Activated T-helper 17 cell treated with anti-CD3 and anti-CD28 coated beads, Interleukin-2, amount 50 U/mL, for 72 hours (primary cell): Measurements from ENCODE around the gene CTNND2. TPM values are rescaled to one million over a fixed set of nuclear protein-coding genes. Genes with fewer than 3 reads are reported as not detected.
A peak's percentile ranks its signal among the peaks of the same experiment; 100 is the strongest.
"Not testable (repeated sequence)": the region's sequence is repeated elsewhere in the genome, so short reads cannot be mapped to it uniquely, and the experiment has no call there.

Experiments
- ATAC-seq: fragments of 150-1000 bp; cut with Tn5 transposase; replicated peaks from 2 replicates; pipeline ENCODE4 v1.10.0; 2021; ENCODE audit warnings: mild to moderate bottlenecking, moderate library complexity
- H3K27ac Mint-ChIP-seq: one replicate; pipeline ENCODE4 v1.8.0; 2022; ENCODE audit warnings: mixed read lengths
- H3K27me3 Mint-ChIP-seq: one replicate; pipeline ENCODE4 v1.8.0; 2022; ENCODE audit warnings: mixed read lengths
- H3K36me3 Mint-ChIP-seq: one replicate; pipeline ENCODE4 v1.8.0; 2022; ENCODE audit warnings: low read depth, mild to moderate bottlenecking, mixed read lengths
- H3K4me1 Mint-ChIP-seq: one replicate; pipeline ENCODE4 v1.8.0; 2022; ENCODE audit warnings: mixed read lengths
- H3K4me3 Mint-ChIP-seq: one replicate; pipeline ENCODE4 v1.8.0; 2022; ENCODE audit warnings: mild to moderate bottlenecking, mixed read lengths
- H3K9me3 Mint-ChIP-seq: one replicate; pipeline ENCODE4 v1.8.0; 2022; ENCODE audit warnings: mixed read lengths
- total RNA-seq, 2 donors: library from RNA; stranded (reverse); gene quantifications; one replicate each; pipeline ENCODE4 v1.2.3, GENCODE V29; 2022

The CTNND2 gene
- total RNA-seq, 2 donors from 2014 or later: 0.21 to 0.39 TPM

- Mint-ChIP-seq H3K27ac (no peak overlapping the region), H3K36me3 (no peaks in the 10 kb centered on the region), H3K9me3 (no peaks in the 10 kb centered on the region), H3K4me1 (no peaks in the 10 kb centered on the region), H3K27me3 (peaks cover 8% of the 10 kb centered on the region), H3K4me3 (no peak overlapping the region)
- no peak for ATAC-seq
Measured at GRCh38 chr5:11459716-11460115, 444.5 kb downstream of the CTNND2 start.

GRCh38 chr5:11455505-11455904, 448.7 kb downstream of the CTNND2 start:
- ATAC-seq: no peak
- Mint-ChIP-seq H3K4me1 (no peaks in the 10 kb centered on the region), H3K36me3 (no peaks in the 10 kb centered on the region), H3K27me3 (peaks cover 8% of the 10 kb centered on the region), H3K27ac (no peak overlapping the region), H3K9me3 (no peaks in the 10 kb centered on the region), H3K4me3 (no peak overlapping the region)

DNA sequence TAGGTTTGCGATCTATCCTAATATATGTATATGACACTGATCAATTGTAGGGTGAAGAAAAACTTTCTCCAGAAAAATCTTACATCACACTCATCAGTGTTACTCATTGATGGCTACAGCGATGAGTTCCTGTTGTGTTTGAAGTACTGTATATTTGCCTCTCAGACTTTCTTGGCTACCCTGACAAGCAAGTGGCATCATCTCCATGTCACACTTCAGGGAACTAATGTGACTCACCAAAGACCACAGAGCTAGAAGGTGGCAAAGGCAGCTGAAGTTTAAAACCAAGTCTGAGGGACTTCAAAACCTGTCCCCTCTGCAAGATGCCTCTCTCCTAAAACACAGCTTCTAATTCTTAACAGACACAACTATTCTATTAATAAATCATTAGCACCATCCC, 451.4 kb downstream of the CTNND2 start:
- Mint-ChIP-seq H3K9me3 (no peaks in the 10 kb centered on the region), H3K36me3 (no peaks in the 10 kb centered on the region)

DNA sequence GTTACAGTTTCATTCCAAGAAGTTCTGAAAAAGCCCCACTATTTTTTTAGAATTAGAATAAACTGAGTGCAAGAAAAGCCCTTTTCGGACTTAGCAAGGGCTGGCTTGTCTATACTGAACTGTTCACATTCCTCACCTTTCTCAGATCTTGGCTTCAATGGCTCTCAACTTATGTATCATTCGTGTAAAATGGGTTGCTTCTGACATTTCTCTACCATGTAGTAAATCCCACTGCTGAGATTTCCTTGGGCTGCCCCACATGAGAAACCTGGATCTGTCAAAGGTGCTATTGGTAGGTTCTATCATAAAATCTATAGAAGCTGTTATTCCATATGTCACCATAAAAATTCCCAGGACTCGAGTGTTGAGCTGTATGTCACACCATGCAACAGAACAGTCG, 454.3 kb downstream of the CTNND2 start:
- ATAC-seq: no peak
- H3K4me3 Mint-ChIP-seq: no peak overlapping the region
- H3K4me1 Mint-ChIP-seq: no peaks in the 10 kb centered on the region
- H3K36me3 Mint-ChIP-seq: no peaks in the 10 kb centered on the region
- no peaks in the 10 kb centered on the region for H3K9me3 Mint-ChIP-seq
- peaks cover 8% of the 10 kb centered on the region for H3K27me3 Mint-ChIP-seq
- H3K27ac Mint-ChIP-seq: no peak overlapping the region

More for the DNA sequence above, 451.4 kb downstream of the CTNND2 start:
- H3K27ac Mint-ChIP-seq: no peak overlapping the region
- H3K4me3 Mint-ChIP-seq: no peak overlapping the region
- peak; percentile 24 for ATAC-seq
- H3K27me3 Mint-ChIP-seq: peaks cover 2% of the 10 kb centered on the region
- H3K4me1 Mint-ChIP-seq: no peaks in the 10 kb centered on the region

DNA sequence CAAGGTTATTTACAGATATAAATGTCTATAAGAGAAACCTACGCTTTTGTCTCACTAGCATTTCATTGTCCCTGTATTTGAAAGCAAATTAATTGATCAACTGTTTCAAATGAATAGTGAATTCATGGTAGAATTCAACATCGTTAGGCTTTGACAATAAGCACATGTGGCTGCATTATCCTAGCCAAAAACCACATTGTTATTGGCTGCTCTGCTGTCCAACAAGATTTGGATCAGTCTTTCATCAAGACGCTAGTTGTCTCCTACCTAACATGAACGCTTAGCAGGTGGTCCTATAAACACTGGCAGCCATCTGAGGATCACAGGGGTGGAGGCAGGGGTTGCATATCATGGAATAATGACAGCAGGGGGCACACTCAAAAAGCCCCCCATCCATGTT, 455.0 kb downstream of the CTNND2 start:
- Mint-ChIP-seq H3K9me3 (no peaks in the 10 kb centered on the region), H3K36me3 (no peaks in the 10 kb centered on the region), H3K27ac (no peak overlapping the region), H3K4me3 (no peak overlapping the region), H3K4me1 (no peaks in the 10 kb centered on the region), H3K27me3 (peaks cover 8% of the 10 kb centered on the region)
- no peak for ATAC-seq

GRCh38 chr5:11443831-11444230, 460.4 kb downstream of the CTNND2 start:
- ATAC-seq: no peak
- H3K4me3 Mint-ChIP-seq: no peak overlapping the region
- no peaks in the 10 kb centered on the region for H3K4me1 Mint-ChIP-seq
- no peaks in the 10 kb centered on the region for H3K9me3 Mint-ChIP-seq
- no peaks in the 10 kb centered on the region for H3K36me3 Mint-ChIP-seq
- peaks cover 11% of the 10 kb centered on the region for H3K27me3 Mint-ChIP-seq
- no peak overlapping the region for H3K27ac Mint-ChIP-seq

DNA sequence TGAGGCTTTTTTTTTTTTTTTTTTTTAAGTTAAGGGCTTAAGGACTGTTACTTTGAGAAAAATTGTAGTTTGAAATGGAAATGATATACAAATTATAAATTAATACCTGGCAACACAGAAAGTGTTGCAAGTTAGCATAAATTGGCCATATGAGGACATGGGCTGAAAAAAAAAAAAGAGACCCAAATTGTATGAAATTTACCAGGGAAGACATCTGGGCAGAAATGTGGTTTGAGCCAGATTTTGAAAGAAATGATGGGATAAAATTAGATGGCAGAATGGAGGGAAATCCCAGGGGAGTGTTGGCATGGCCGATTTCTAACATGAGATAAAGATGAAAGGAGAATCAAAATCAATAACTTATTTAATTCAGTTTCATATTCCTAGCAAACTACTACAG, 472.1 kb downstream of the CTNND2 start:
- Mint-ChIP-seq H3K36me3 (no peaks in the 10 kb centered on the region), H3K9me3 (no peaks in the 10 kb centered on the region), H3K27me3 (no peaks in the 10 kb centered on the region), H3K27ac (no peak overlapping the region), H3K4me3 (no peak overlapping the region), H3K4me1 (no peaks in the 10 kb centered on the region)
- ATAC-seq: no peak

- Mint-ChIP-seq H3K4me3 (no peak overlapping the region), H3K4me1 (no peaks in the 10 kb centered on the region), H3K27me3 (no peaks in the 10 kb centered on the region), H3K9me3 (no peaks in the 10 kb centered on the region), H3K27ac (no peak overlapping the region), H3K36me3 (no peaks in the 10 kb centered on the region)
- no peak for ATAC-seq
Measured at GRCh38 chr5:11429254-11429653, 475.0 kb downstream of the CTNND2 start.

DNA sequence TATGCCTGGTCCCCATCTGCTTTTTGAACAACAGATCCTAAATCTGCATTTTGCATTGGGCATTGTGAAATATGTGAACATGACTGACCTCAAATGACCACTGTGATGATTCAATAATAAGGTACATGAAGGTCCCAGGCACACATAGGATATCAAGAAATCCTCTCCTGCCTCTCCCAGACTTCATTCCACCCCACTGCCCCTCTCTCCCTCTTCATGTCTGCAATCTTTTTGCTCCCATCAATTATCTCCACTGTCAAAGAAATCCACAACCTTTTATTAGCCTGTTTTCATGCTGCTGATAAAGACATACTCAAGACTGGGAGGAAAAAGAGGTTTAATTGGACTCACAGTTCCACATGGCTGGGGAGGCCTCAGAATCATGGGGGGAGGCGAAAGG, 476.7 kb downstream of the CTNND2 start:
- Mint-ChIP-seq H3K36me3 (no peaks in the 10 kb centered on the region), H3K27me3 (no peaks in the 10 kb centered on the region), H3K9me3 (no peaks in the 10 kb centered on the region), H3K4me3 (no peak overlapping the region), H3K4me1 (no peaks in the 10 kb centered on the region), H3K27ac (no peak overlapping the region)
- no peak for ATAC-seq

- no peak overlapping the region for H3K4me3 Mint-ChIP-seq
- no peaks in the 10 kb centered on the region for H3K9me3 Mint-ChIP-seq
- H3K27ac Mint-ChIP-seq: no peak overlapping the region
- H3K27me3 Mint-ChIP-seq: no peaks in the 10 kb centered on the region
- ATAC-seq: no peak
- H3K4me1 Mint-ChIP-seq: no peaks in the 10 kb centered on the region
- H3K36me3 Mint-ChIP-seq: no peaks in the 10 kb centered on the region
Measured at GRCh38 chr5:11426442-11426841, 477.8 kb downstream of the CTNND2 start.

DNA sequence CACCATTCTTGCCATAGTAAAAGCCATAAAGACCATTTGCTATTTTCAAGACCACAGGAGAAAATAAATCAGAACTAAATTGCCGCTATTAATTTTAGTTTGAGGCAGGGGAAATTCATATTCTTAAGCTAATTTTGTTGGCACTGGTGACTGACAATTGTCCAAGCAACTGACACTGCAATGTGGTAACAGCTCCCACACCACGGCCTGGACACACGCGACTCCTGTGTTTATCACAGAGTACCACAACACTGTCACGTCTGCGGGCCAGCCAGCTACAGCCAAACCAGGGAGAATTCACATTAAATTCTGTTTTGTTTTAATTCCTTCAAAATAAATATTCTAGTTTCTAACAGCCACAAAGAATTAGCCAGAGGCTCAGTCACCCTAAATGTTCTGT, 481.9 kb downstream of the CTNND2 start:
- no peak overlapping the region for H3K27ac Mint-ChIP-seq
- no peaks in the 10 kb centered on the region for H3K36me3 Mint-ChIP-seq
- H3K4me1 Mint-ChIP-seq: no peaks in the 10 kb centered on the region
- no peaks in the 10 kb centered on the region for H3K27me3 Mint-ChIP-seq
- H3K4me3 Mint-ChIP-seq: no peak overlapping the region
- no peak for ATAC-seq
- H3K9me3 Mint-ChIP-seq: no peaks in the 10 kb centered on the region

DNA sequence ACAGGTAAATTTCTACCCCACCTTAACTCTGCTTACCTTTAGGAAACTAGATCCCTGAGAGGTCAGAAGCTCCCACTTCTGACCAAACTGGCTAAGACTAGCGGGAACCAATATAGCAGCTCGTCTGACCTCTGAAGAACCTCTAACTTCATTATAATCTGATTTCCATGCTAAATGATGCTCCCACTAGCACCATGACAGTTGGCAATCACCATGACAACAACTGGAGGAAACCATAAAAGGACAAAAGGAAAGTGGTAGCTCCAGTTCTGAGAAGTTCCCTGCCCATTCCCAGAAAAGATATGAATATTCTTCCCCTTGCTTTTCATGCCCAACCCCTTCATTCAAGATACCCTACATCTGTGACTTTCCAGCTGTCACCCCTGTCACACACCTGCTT, 483.3 kb downstream of the CTNND2 start:
- Mint-ChIP-seq H3K27ac (no peak overlapping the region), H3K9me3 (no peaks in the 10 kb centered on the region), H3K27me3 (no peaks in the 10 kb centered on the region), H3K36me3 (no peaks in the 10 kb centered on the region), H3K4me3 (no peak overlapping the region), H3K4me1 (no peaks in the 10 kb centered on the region)
- no peak for ATAC-seq

GRCh38 chr5:11415751-11416150, 488.5 kb downstream of the CTNND2 start:
- Mint-ChIP-seq H3K9me3 (no peaks in the 10 kb centered on the region), H3K36me3 (no peaks in the 10 kb centered on the region), H3K4me1 (no peaks in the 10 kb centered on the region), H3K27me3 (peaks cover 5% of the 10 kb centered on the region), H3K27ac (no peak overlapping the region), H3K4me3 (no peak overlapping the region)
- no peak for ATAC-seq

GRCh38 chr5:11414732-11415131, 489.5 kb downstream of the CTNND2 start:
- H3K36me3 Mint-ChIP-seq, H3K4me1 Mint-ChIP-seq, H3K9me3 Mint-ChIP-seq, H3K27ac Mint-ChIP-seq, ATAC-seq, H3K27me3 Mint-ChIP-seq, H3K4me3 Mint-ChIP-seq: not testable (repeated sequence)

DNA sequence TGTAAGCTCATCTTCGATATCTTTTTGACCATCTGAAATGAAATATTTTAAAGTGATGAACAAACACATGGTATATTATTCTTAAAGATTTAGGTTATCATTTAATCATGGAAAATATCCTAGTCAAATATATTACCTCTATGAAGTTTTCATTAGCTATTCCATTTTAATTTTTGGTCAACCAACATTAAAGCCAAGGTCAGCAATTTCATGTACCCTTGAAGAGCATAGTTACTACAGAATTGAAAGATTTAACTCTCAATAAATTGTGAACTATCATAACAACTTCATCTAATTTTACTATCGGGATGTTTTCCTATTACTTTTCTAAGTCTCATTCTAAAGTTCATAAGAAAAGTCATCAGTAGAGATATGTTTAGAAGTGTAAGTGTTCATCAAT, 492.6 kb downstream of the CTNND2 start:
- Mint-ChIP-seq H3K27ac (no peak overlapping the region), H3K4me3 (no peak overlapping the region), H3K36me3 (no peaks in the 10 kb centered on the region), H3K4me1 (no peaks in the 10 kb centered on the region), H3K9me3 (no peaks in the 10 kb centered on the region), H3K27me3 (peaks cover 5% of the 10 kb centered on the region)
- no peak for ATAC-seq

DNA sequence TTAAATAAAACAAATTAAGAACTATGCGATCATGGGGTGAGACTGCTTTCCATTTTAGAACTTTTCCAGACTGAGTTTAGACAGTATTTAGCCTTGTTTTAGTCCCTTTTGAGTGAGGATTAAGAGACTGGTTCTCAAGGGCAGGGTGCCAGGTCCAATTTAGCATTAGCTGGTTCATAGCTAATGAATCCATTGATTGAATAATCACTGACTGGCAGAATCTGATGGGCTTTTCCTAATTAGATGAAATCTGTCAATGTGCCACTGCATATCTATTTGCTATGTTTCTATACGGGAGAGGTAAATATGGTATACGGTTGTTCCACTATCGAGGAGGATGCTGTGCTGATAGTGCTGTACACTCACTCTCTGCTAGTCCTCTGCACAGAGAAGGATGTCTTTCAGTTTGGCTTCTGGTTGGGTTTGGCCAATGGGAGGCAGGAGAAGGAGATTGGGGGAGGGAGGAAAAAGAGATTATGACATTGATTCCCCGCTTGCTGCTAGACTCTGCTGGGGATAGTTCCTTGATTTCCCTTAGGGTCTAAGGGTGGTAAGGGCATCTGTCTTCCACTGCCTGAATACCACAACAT, 496.6 kb downstream of the CTNND2 start:
- Mint-ChIP-seq H3K4me3 (no peak overlapping the region), H3K27ac (no peak overlapping the region)

More for the DNA sequence above, 496.6 kb downstream of the CTNND2 start:
- Mint-ChIP-seq H3K9me3 (no peaks in the 10 kb centered on the region), H3K27me3 (no peaks in the 10 kb centered on the region), H3K4me1 (no peaks in the 10 kb centered on the region), H3K36me3 (no peaks in the 10 kb centered on the region)
- no peak for ATAC-seq
